WI38 (cell line): ENCODE results near the gene ITGA11.

Source experiments
- H3K4me3 ChIP-seq: 2 replicates; pipeline ENCODE4 v1.5.1; 2011; ENCODE audit warnings: low read depth, mild to moderate bottlenecking, control low read depth, low read length
- CTCF ChIP-seq: IDR thresholded peaks from 2 replicates; pipeline ENCODE4 v1.5.1; 2012; ENCODE audit warnings: low read depth, mild to moderate bottlenecking, control low read depth, low read length

Gene ITGA11

GRCh38 chr15:68337826-68338225, 94.1 kb downstream of the ITGA11 start:
- H3K4me3 ChIP-seq = no peak overlapping the region
- no peak for TF ChIP-seq CTCF

GRCh38 chr15:68336516-68336915, 95.4 kb downstream of the ITGA11 start:
- TF ChIP-seq CTCF = no peak
- H3K4me3 ChIP-seq = no peak overlapping the region

GRCh38 chr15:68335655-68336054, 96.3 kb downstream of the ITGA11 start:
- no peak overlapping the region for H3K4me3 ChIP-seq
- TF ChIP-seq CTCF = no peak

- no peak overlapping the region for H3K4me3 ChIP-seq
These were observed 96.7 kb downstream of the ITGA11 start for GRCh38 chr15:68335251-68335650.

GRCh38 chr15:68334661-68335124, 97.3 kb downstream of the ITGA11 start:
- no peak for TF ChIP-seq CTCF
- no peak overlapping the region for H3K4me3 ChIP-seq

More at GRCh38 chr15:68335251-68335650, 96.7 kb downstream of the ITGA11 start:
- no peak for TF ChIP-seq CTCF

GRCh38 chr15:68333775-68334470, 98.0 kb downstream of the ITGA11 start:
- no peak for TF ChIP-seq CTCF
- no peak overlapping the region for H3K4me3 ChIP-seq

GRCh38 chr15:68332266-68332665, 99.7 kb downstream of the ITGA11 start:
- TF ChIP-seq CTCF = no peak
- no peak overlapping the region for H3K4me3 ChIP-seq
